Lung (tissue), 12 donors: ENCODE measurements around the gene DKK2. TPM values are rescaled to one million over a fixed set of nuclear protein-coding genes. Genes with fewer than 3 reads are reported as not detected.

Experiments used
- ATAC-seq: fragments of 200-7000 bp; cut with Tn5 transposase; one replicate; pipeline ENCODE4 v1.9.1; 2020; ENCODE audit warnings: moderate number of reproducible peaks; ENCODE audit not compliant: insufficient read depth, low FRiP score
- DNase-seq, 3 donors: peaks; one replicate each; pipeline ENCODE4 v3.0.0-alpha.2; 2013 to 2017
- H3K27ac ChIP-seq, 2 donors: one replicate each; pipeline ENCODE4 v1.5.1; 2013; ENCODE audit warnings: mild to moderate bottlenecking in 2 of 2, moderate library complexity in 2 of 2, control low read depth in 1 of 2, inconsistent platforms in 1 of 2, low read depth in 1 of 2, low read length in 1 of 2
- H3K27me3 ChIP-seq, 3 donors: one replicate each; pipeline ENCODE4 v1.5.1; 2013; ENCODE audit warnings: low read length in 2 of 3; ENCODE audit not compliant: control insufficient read depth in 3 of 3, insufficient read depth in 3 of 3
- H3K36me3 ChIP-seq, 4 donors: one replicate each; pipeline ENCODE4 v1.5.1; 2013; ENCODE audit warnings: low read length in 4 of 4, mild to moderate bottlenecking in 1 of 4, moderate library complexity in 1 of 4; ENCODE audit not compliant: control insufficient read depth in 4 of 4, insufficient read depth in 4 of 4
- H3K4me1 ChIP-seq, 5 donors: one replicate each; pipeline ENCODE4 v1.5.1; 2013; ENCODE audit warnings: low read length in 5 of 5, mild to moderate bottlenecking in 2 of 5, moderate library complexity in 1 of 5; ENCODE audit not compliant: control insufficient read depth in 5 of 5, insufficient read depth in 5 of 5
- H3K4me3 ChIP-seq: one replicate; pipeline ENCODE4 v1.5.1; 2013; ENCODE audit warnings: mild to moderate bottlenecking, control low read depth, moderate library complexity
- H3K9ac ChIP-seq, 2 donors: one replicate each; pipeline ENCODE4 v1.5.1; 2013; ENCODE audit warnings: low read length in 2 of 2, control low read depth in 1 of 2; ENCODE audit not compliant: insufficient read depth in 1 of 2
- H3K9me3 ChIP-seq, 4 donors: one replicate each; pipeline ENCODE4 v1.5.1; 2013; ENCODE audit warnings: low read length in 3 of 4, mild to moderate bottlenecking in 1 of 4, moderate library complexity in 1 of 4; ENCODE audit not compliant: control insufficient read depth in 4 of 4, insufficient read depth in 3 of 4
- CTCF ChIP-seq: IDR thresholded peaks from 2 replicates; pipeline ENCODE4 v1.5.1; 2012; ENCODE audit warnings: mild to moderate bottlenecking; ENCODE audit errors: control extremely low read depth, extremely low read depth
- WGBS, 2 donors: extraction: QIAGEN DNeasy Blood & Tissue Kit; methylation state at CpG; one replicate each; pipeline ENCODE4 v1.1.7; 2013; 5-methylcytosine and 5-hydroxymethylcytosine counted together
- polyA plus RNA-seq, 2 donors: library from polyadenylated mRNA; stranded (reverse); fragments of 200-250 nt; gene quantifications; one replicate each; pipeline ENCODE4 v1.2.1, GENCODE V29; 2013
- total RNA-seq, 2 donors: library from RNA; depleted of rRNA in 1 of 2; stranded (reverse); fragments of >200 nt in 1 of 2; gene quantifications; one replicate each; pipeline ENCODE4 v1.2.1, GENCODE V29; 2014 to 2021
- donor health status: control.
- donor health status: control.
- donor health status: Bipolar disorder and iron deficiency.
- donor health status: healthy.
- donor health status: DM: yes; HTN: yes; CAD: no.

The DKK2 gene
- total and polyA plus RNA-seq, 4 donors = 2.6 to 16.1 (median 4.7) TPM

- no peak for ATAC-seq
- H3K4me1 ChIP-seq = peaks cover 0 to 6% (median 0%) of the 10 kb centered on the region in 5 donors
- H3K27ac ChIP-seq = no peak overlapping the region
- H3K4me3 ChIP-seq = no peak overlapping the region
- H3K9me3 ChIP-seq = no peaks in the 10 kb centered on the region
- peaks cover 0 to 2% (median 0%) of the 10 kb centered on the region in 3 donors for H3K27me3 ChIP-seq
- DNase-seq = no peak
- no peaks in the 10 kb centered on the region for H3K36me3 ChIP-seq
- no peak overlapping the region for H3K9ac ChIP-seq
- no peak for TF ChIP-seq CTCF
These were observed 29.1 kb upstream of the DKK2 start for GRCh38 chr4:107065201-107065600.

- DNase-seq (no peak), ATAC-seq (no peak)
- 75 to 84% methylated on average over 6 of the region's 6 CpGs for WGBS, 2 donors
- no peaks in the 10 kb centered on the region for H3K4me1 ChIP-seq
- H3K4me3 ChIP-seq = no peak overlapping the region
- H3K27ac ChIP-seq = no peak overlapping the region
- no peak for TF ChIP-seq CTCF
- H3K36me3 ChIP-seq = no peaks in the 10 kb centered on the region
- no peaks in the 10 kb centered on the region for H3K9me3 ChIP-seq
- peaks cover 0 to 2% (median 0%) of the 10 kb centered on the region in 3 donors for H3K27me3 ChIP-seq
- no peak overlapping the region for H3K9ac ChIP-seq
These were observed 24.3 kb upstream of the DKK2 start for GRCh38 chr4:107060388-107060787.

GRCh38 chr4:107058828-107059227 is 22.7 kb upstream of the DKK2 start:
- no peak for ATAC-seq
- no peak overlapping the region for H3K9ac ChIP-seq
- 72 to 75% methylated on average over 1 of the region's 1 CpG for WGBS, 2 donors

More at GRCh38 chr4:107058828-107059227, 22.7 kb upstream of the DKK2 start:
- no peaks in the 10 kb centered on the region for H3K9me3 ChIP-seq
- H3K36me3 ChIP-seq = no peaks in the 10 kb centered on the region
- no peak overlapping the region for H3K27ac ChIP-seq
- no peak for DNase-seq
- H3K4me1 ChIP-seq = no peaks in the 10 kb centered on the region
- no peak for TF ChIP-seq CTCF
- H3K4me3 ChIP-seq = no peak overlapping the region
- H3K27me3 ChIP-seq = peaks cover 0 to 2% (median 0%) of the 10 kb centered on the region in 3 donors
